ENCODE results near the gene ENTR1.

ENTR1 gene

GRCh38 chr9:136443087-136443486, 32.7 kb upstream of the ENTR1 start:
- DNase-seq (ENCODE audit: insufficient read length, low spot score) (no peak), FAIRE-seq (no peak)
- TF ChIP-seq CTCF (IDR thresholded peaks at IDR 0.05; ENCODE audit: insufficient read depth, missing control alignments): no peak

DNA sequence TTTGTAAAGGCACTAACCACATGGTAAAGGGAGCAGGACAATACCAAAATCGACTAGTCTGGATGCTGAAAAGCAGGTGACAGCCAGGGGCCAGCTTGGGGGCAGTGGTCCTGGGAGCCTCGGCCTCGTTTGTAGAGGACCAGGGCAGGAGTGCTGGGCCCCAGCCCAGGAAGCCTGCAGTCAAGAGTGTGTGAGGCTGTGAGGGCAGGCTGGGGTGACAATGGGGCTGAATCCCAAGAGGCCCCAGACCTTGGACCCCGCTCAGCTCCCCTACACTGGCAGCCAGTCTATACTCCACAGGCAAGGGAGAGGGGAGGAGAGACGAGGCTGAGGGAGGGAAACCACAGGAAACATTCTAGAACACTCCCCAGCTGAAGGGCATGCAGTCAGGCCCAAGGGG, 31.9 kb upstream of the ENTR1 start:
- DNase-seq (ENCODE audit: insufficient read length, low spot score) (no peak), FAIRE-seq (no peak)
- TF ChIP-seq CTCF (IDR thresholded peaks at IDR 0.05; ENCODE audit: insufficient read depth, missing control alignments): no peak

- DNase-seq (ENCODE audit: insufficient read length, low spot score) (no peak), FAIRE-seq (no peak)
These were observed 31.3 kb upstream of the ENTR1 start for GRCh38 chr9:136441681-136442245.

DNA sequence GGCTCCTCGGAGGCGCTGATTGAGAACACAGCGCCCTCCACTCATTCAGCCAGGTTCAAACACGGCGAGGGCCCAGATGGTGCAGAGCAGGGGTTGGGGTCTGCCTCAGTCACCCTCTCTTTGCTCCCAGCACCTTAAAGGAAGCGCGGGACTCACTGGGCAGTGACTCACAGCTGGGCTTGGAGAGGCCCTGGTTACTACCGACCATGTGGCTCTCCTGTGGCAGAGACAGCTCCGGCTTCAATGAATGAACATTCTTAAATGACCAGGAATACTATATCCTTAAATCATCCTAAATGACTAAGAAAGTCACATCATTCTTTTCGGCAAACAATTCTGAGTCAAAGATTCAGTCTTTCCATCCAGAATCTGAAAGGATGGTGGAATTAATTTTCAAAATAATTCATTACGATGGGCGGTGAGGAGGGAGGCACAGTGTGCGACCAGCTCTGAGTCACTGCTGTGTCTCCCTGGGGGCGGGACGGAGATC, 30.8 kb upstream of the ENTR1 start:
- DNase-seq (ENCODE audit: insufficient read length, low spot score): no peak
- no peak for TF ChIP-seq CTCF (IDR thresholded peaks at IDR 0.05; ENCODE audit: insufficient read depth, missing control alignments)
- FAIRE-seq: no peak

More at GRCh38 chr9:136441681-136442245, 31.3 kb upstream of the ENTR1 start:
- no peak for TF ChIP-seq CTCF (IDR thresholded peaks at IDR 0.05; ENCODE audit: insufficient read depth, missing control alignments)

DNA sequence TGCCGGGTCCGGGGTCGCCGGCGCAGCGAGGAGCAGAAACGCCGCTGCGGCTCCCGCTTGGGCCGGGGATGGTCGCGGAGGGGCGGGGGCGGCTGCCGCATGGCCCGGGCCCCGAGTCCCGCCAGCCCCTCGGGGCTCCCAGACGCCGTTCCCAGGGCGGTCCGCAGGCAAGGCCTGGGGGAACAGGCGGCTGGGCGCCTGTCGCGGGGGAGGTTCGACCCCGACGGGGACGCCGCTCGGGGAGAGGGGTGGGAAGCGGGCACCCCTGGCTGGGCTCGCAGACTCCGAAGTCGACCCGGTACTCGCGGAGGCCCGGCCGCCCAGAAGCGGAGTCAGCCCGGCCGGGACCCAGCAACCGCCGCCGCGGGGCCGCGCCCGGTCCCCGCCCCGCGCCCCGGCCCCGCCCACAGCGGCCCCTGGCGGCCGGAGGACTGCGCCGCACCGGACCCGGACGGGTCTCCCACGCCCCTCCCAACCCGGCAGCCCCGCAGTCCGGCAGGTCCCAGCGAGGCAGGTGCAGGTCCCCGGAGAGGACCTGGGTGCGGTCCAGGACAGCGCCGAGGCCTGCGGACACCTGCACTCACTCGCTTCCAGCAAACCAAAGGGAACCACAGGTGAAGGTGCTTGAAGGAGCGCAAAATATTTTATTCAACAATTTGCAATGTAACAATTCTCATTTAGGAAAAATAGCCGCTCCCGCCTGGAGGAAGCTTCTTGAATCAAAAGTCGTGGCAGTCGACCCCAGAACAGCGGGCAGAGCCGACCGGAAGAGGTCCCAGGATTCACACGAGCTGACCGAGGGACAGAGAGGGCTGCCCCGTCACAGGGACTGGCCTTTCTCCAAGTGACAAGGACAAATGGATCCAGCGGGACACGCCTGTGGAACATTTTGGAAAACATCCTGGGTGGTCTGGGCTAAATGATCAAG, 29.3 kb upstream of the ENTR1 start, which contains the start of gene INPP5E:
Gene INPP5E, minus strand, starts transcription at position 365 of the 928 bp plus-strand sequence. CDS start 426 bp downstream, outside the sequence.
- TF ChIP-seq CTCF (IDR thresholded peaks at IDR 0.05; ENCODE audit: insufficient read depth, missing control alignments): peak; percentile 46
- DNase-seq (ENCODE audit: insufficient read length, low spot score) (peak; percentile 86), FAIRE-seq (no peak)

GRCh38 chr9:136438548-136439480, 28.4 kb upstream of the ENTR1 start:
- no peak for FAIRE-seq
- TF ChIP-seq CTCF (IDR thresholded peaks at IDR 0.05; ENCODE audit: insufficient read depth, missing control alignments): no peak
- no peak for DNase-seq (ENCODE audit: insufficient read length, low spot score)
